ENCODE results near the gene TBC1D24.
"Not testable (repeated sequence)": the region's sequence is repeated elsewhere in the genome, so short reads cannot be mapped to it uniquely, and the experiment has no call there.

The TBC1D24 gene

GRCh38 chr16:2478279-2478678 lies 3.4 kb downstream of the TBC1D24 start:
- DNase-seq (ENCODE audit: insufficient read length, low spot score) (no peak), FAIRE-seq (no peak)
- TF ChIP-seq CTCF (IDR thresholded peaks at IDR 0.05; ENCODE audit: insufficient read depth, missing control alignments) = no peak

DNA sequence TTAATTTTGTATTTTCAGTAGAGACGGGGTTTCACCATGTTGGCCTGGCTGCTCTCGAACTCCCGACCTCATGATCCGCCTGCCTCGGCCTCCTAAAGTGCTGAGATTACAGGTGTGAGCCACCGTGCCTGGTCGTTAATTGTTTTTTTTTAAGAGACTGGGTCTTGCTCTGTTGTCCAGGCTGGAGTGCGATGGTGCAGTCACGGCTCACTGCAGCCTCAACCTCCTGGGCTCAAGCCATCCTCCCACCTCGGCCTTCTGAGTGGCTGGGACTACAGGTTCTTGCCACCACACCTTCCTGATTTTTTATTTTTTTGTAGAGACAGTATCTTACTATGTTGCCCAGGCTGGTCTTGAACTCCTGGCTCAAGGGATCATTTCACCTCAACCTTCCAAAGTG lies 5.1 kb downstream of the TBC1D24 start:
- DNase-seq (ENCODE audit: insufficient read length, low spot score) = not testable (repeated sequence)

GRCh38 chr16:2480948-2481347 lies 6.0 kb downstream of the TBC1D24 start:
- DNase-seq (ENCODE audit: insufficient read length, low spot score) = no peak
- no peak for TF ChIP-seq CTCF (IDR thresholded peaks at IDR 0.05; ENCODE audit: insufficient read depth, missing control alignments)
- FAIRE-seq = no peak

More for the DNA sequence above, 5.1 kb downstream of the TBC1D24 start:
- not testable (repeated sequence) for FAIRE-seq

DNA sequence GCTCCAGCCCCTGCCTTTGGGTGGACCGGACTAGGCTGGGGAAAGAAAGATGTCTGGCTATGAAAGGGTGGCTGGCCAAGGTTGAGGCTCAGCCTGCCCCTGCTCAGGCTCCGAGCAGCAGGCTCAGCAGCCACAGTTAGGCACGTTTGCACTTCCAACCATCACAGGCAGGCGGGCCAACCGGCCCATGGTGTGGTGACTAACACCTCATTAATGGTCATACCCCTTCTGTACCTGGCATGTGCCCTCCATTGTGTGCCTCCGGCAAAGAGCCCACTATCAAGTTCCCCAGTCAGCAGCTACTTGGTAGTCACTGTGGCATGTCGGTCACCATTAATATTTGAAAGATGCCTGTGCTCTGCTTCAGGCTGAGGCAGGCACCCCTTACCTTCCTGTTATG lies 6.7 kb downstream of the TBC1D24 start:
- FAIRE-seq (no peak), DNase-seq (ENCODE audit: insufficient read length, low spot score) (no peak)
- no peak for TF ChIP-seq CTCF (IDR thresholded peaks at IDR 0.05; ENCODE audit: insufficient read depth, missing control alignments)

- TF ChIP-seq CTCF (IDR thresholded peaks at IDR 0.05; ENCODE audit: insufficient read depth, missing control alignments) = no peak
- DNase-seq (ENCODE audit: insufficient read length, low spot score) (no peak), FAIRE-seq (no peak)
Observed at GRCh38 chr16:2482249-2482648, 7.3 kb downstream of the TBC1D24 start.

DNA sequence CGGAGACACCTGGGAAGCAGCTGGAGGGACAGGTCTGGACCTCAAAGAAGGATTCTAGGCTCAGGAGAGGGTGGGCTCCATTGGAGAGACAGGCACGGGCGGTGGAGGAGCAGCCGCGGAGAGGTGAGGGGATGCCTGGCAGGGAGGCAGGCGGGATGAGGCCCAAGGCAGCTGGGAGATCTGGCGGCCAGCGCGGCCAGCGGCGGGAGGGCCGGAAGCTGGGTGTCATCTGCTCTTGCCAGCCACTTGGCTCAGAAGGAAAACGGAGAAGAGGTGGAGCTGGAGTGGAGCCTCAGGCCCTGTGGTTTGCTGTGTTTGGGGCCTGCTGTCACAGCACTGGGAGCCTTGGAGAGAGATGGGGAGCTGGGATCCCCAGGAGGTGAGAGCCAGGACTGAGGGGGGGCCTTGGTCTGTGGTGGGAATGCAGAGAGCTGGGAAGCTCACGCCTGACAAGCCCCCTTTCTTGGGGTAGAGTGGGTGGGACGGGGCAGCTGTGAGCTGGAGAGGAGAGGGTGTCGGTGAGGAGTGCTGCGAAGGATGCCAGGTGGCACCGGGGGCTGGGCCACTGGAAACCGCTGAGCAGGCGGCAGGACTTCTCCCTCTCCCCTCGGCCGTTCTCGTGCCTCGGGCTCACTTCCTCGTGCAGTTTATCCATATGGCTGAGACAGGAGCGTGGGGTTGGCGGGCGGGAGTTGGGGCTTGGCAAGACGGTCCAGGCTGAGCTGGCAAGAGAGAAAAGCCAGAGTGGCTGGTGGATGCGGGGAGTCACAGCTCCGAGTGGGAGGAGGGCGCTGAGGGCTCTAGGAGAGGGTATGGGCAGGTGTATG lies 8.0 kb downstream of the TBC1D24 start:
- DNase-seq (ENCODE audit: insufficient read length, low spot score) (no peak), FAIRE-seq (no peak)

More for the DNA sequence above, 8.0 kb downstream of the TBC1D24 start:
- no peak for TF ChIP-seq CTCF (IDR thresholded peaks at IDR 0.05; ENCODE audit: insufficient read depth, missing control alignments)

All from D721Med (cell line).